HG03558 (cell line): ENCODE results near the gene CUX1.
"Not testable (repeated sequence)": the region's sequence is repeated elsewhere in the genome, so short reads cannot be mapped to it uniquely, and the experiment has no call there.

Source experiments
- ATAC-seq: cut with Tn5 transposase; IDR thresholded peaks from one replicate; pipeline ENCODE4 v1.9.1; 2021; ENCODE audit warnings: moderate number of reproducible peaks; ENCODE audit not compliant: unreplicated experiment; ENCODE audit errors: extremely low read depth

Gene CUX1

DNA sequence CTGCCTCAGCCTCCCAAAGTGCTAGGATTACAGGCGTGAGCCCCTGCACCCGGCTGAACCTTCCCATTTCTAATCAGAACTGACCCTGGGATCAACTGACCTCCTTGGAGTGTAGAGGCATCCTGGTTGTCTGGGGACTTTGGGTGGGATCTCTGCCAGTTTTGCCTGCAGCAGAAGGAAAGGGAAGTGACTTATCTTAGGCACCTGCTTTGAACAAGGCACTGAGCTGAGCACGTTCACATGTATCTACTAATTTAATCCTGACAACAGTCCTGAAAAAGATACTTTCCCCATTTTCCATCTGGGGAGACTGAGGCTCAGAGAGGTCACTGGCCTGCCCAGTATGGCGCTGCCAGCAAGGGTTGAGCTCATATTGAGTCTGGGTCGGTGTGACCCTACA lies 153.4 kb downstream of the CUX1 start:
- no peak for ATAC-seq

DNA sequence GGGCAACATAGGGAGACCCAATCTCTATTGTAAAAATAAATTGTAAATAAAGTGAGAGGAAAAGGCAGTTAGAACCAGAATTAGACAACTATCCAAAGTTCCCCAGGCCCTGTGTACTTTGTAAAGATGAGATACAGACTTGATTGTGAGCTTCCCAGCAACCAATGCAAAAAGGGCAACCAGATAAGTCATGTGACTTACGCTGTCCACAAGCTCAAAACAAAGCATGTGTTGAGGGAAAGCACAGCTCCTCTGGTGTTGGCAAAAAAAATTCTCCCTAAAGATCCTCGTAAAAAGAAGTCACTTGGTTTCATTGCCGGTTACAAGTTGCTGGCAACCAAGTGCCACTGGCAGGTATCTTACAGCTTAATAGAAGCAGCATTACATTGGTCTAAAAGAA lies 154.0 kb downstream of the CUX1 start:
- ATAC-seq, result no peak

DNA sequence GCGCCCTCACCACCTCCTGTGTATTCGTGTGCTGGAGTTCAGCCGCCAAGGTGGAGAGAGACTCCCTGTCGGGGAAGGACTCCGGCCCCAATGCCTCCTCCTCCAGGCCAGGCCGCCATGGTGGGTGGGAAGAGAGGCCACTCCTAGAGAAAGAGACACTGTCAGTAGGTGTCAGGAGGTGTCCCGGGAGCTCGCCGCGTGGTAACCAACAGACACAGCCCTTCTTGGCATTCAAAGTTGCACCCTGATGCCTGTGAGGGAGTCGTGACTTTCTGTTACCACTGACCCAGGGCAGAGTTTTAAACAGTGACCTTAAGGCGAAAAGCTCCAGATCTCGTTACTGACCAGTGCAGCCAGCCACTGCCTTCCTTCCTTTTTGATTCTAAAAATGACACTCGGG lies 155.2 kb downstream of the CUX1 start:
- no peak for ATAC-seq

DNA sequence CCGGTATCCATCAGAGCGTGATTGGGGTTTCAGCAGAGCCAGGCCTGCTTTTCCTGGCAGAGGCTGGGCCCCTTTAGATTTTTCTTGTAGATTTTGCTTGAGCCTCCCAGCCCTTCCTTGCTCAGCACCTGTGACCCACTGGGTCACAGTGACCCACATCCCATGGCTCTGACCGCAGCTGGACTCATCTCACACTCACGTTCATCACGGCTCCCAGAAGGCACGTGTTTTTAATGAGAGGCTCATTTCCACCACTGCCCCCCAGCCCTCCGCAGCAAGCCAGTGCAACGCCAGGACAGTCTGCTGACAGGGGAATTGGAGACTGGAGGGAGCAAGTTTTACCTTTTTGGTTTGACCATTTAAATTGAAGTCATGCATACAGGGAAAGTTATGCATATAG lies 155.7 kb downstream of the CUX1 start:
- no peak for ATAC-seq

DNA sequence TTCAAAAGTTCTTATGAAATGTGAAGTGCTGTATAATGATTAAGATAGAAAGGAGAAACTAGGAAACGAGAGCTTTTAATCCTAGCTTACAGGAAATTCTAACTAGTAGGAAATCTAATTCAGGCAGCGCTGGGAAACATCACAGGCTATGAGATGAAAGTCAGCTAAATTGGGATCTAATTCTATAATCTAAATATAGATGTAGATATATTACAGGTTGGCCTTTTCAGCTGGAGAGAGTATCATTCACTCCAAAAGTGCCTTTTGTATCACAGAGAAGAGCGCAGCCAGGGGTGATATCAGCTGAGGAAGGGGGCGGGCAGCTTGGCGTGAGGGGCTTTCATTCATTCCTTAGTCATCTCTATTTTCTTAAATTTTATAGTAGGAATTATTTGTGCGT lies 157.0 kb downstream of the CUX1 start:
- no peak for ATAC-seq

DNA sequence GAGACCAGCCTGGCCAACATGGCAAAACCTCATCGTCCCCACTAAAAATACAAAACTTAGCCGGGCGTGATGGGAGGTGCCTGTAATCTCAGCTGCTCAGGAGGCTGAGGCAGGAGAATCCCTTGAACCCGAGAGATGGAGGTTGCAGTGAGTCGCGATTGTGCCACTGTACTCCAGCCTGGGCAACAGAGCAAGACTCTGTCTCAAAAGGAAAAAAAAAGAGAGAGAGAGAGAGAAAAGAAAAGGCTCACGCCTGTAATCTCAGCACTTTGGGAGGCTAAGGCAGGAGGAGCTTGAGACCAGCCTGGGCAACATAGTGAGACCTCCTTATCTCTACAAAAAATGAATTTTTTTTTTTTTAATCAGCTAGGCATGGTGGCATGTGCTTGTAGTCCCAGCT lies 157.6 kb downstream of the CUX1 start:
- ATAC-seq, result no peak

DNA sequence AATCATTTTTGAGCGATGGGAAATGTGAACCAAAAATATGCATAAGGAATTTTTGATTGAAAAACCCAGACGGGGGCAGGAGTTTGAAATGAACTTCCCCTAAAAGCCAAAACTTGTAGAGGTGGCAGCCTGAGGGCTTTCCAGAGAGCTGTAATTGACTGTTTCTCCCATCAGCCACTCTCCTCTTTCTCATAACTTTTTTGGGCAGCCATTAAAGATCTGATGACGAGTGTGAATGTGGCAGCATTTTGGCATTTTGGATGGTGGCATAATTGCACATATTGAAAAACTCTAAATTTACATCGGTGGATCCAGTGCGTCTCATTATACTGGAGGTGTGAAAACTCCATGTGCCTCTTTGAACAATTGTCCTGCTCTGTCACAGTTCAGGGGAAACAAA lies 159.0 kb downstream of the CUX1 start:
- no peak for ATAC-seq

DNA sequence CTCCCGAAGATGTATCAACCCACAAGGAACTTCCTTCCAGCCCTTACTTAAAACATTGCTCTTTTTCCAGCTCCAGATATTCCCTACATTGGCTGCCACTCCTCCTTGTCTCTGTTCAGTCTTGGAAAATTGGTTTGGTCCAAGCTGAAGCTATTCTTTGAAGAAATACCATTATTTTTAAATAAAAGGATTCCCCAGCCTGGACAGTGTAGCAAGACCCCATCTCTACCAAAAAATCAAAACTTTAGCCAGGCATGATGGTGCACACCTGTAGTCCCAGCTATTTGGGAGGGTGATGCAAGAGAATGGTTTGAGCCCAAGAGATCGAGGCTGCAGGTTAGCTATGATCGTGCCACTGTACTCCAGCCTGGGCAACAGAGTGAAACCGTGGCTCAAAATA lies 159.8 kb downstream of the CUX1 start:
- no peak for ATAC-seq

DNA sequence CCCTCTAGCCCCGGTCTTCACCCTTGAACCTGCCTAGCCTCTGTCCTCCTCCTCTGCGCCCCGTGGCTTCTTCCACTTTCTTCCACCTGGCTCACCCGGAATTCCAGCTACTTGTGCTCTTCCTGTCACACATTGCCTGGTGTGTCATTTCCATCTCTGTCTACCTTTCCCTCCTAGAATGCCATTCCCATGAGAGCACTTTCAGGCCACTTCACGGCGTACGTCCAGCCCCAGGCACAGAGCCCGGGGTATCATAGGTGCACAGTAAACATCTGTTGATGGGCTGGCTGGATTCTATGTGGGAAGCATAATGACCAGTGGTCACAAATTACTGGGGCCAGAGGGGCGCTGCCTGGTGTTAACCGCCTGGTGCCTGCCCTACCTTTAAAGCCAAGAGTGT lies 161.3 kb downstream of the CUX1 start:
- ATAC-seq, result no peak

DNA sequence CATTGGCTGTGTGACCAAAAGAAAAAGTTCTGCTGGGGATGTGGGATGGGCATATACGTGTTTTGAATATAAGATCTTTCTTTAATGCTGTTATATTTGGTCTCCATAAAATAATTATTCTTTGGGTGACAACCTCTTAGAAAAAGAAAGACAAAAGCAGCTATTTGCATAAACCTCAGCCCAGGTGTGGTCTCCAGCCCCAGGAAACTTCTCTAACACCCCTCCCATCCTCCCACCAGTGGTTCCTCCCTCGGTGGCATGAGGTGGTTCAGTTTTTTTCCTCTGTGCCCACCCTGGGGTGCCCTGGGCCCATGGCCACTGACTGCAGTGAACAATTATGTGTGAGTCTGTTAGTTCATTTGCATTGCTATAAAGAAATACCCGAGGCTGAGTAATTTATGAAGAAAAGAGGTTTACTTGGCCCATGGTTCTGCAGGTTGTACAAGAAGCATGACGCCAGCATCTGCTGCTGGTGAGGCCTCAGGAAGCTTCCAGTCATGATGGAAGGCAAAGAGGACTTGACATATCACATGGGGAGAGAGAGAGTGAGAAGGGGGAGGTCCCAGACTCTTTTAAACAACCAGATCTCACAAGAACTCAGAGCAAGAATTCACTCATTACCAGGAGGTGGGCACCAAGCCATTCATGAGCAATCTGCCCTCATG lies 165.9 kb downstream of the CUX1 start:
- ATAC-seq, result no peak

DNA sequence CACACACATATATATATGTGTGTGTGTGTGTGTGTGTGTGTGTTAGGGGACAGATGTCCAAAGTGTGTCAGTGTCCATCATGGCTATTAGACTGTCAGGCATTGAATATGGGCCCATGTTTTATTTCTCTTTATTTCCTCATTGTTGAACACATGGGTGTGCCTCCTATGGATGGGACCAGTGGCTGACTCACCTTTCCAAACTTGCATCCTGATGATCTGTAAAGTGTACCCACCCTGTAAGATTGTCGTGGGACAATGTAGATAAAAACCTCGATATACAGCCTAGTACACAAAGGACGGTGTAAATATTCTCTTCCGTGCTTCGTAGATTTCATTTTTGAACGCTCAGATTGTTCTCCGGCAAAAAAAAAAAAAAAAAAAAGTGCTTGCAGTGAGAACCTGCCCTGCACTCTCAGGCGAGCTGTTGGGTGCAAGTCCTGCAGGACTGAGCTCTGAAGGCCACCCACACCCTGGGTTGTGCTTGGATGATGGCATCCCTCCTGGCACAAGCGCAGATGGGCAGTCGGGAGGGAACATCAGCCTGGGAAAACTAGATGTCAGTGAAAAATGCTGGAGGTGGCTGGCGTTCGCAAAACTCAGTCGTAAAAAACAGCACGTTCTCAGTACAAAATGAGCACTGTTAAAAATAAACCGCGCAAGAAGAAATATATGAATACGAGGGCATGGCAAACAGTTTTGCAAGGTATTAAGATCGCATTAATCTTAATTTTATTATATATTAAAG lies 166.9 kb downstream of the CUX1 start:
- ATAC-seq, result no peak

DNA sequence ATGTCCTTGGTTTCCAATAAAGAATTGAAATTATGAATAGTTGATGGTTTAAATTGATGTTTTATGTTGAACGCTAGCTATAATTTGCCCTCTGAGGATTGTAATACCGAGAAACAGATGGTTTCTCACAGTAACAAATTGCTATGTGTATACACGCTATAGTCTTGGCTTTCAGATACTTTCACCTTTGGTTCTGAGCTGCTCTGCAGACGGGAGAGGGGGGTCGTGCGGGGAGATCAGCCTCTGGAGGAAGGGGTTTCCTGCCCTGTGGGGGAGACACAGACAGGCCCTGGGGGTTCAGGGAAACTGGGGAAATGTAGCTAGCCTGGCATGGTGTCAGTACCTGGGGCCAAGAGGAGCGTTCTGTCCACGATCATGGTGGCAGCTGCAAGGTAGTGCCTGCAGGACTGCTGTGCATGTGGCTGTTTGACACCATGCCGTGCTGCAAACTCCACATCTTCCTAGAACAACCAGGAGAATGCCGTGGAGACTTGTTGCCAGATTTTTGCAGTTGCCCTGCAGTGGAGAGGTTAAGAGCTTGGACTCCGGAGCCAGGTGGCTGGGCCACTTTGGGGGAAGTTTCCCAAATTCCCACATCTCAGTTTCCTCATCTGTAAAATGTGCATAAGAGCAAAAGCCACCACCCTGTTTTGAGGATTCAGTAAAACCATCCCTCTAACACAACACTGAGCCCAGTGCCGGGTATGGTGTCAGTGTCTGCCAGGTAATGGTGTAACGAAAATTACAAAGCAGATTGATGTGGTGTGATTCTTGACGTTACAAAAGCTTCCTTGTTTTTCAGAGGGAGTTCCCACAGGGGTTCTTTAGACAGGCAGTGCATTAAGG lies 167.9 kb downstream of the CUX1 start:
- no peak for ATAC-seq

DNA sequence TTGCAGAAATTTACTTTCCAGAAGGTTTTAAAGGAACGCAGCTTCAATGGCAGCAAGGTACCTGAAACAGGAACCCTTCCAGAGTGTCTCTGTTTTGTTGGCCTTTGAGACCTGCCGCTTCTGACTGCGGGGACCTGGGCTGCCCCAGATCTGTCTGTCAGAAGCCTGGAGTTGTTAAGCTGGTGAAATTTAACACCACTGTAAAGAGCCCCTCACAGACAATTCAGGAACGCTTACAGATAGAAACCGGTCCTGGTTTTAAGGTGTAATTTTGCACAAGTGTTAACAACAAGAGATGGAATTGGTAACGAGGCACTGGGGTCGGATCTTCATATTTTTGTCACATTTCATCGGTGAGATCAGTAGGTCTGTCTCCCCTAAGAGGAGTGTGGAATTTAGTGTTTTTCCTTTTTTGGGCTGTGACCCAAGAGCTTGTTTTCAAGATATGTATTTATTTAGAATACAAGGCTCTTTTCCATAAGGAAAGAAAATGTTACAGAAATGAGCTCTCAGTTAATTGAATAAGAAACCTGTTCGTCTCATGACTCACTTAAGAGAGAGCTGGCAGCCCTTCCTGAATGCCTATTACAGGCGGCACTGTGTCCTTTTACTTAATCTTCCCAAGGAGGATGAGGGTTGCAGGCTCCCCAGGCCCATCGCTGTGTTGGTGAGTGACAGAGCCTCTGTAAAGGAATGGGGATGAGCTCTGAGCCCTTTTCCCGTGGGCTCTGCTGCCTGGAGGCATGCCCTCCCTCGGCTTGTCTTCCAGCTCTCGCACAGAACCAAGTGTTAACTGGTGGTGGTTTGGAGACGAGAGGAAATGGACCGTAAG lies 168.7 kb downstream of the CUX1 start:
- ATAC-seq, result no peak

DNA sequence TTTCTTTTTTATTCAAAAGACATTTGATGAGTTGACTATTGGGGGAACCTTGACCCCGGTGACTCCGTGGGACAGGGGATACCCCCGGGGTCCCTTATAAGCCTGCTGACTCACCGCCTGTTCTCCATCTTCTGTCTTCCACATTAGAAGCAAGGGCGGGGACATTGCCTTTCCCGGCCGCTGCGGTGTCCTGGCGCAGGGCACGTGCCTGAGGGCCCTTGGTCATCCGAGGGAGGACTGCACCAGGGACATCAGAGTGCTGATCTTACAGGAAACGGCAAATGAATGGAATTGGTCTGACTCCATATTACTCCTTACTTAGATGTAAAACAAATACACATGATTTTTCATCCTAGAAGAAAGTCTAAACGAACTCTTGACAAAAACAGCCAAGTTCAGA lies 170.1 kb downstream of the CUX1 start:
- ATAC-seq, result no peak

DNA sequence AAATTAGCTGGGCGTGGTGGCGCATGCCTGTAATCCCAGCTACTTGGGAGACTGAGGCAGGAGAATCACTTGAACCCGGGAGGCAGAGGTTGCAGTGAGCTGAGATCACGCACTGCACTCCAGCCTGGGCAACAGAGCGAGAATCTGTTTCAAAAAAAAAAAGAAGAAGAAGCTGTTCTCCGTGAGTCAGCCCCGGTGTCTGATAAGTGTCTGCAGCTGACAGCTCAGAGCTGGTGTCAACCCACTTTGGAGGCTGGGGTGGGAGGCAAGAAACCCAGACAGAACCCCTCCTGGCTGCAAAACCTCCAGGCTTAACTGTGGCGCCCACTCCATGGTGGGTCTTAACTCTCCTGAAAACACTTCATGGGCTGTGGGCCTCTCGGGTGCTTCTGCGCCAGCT lies 170.6 kb downstream of the CUX1 start:
- ATAC-seq, result not testable (repeated sequence)

DNA sequence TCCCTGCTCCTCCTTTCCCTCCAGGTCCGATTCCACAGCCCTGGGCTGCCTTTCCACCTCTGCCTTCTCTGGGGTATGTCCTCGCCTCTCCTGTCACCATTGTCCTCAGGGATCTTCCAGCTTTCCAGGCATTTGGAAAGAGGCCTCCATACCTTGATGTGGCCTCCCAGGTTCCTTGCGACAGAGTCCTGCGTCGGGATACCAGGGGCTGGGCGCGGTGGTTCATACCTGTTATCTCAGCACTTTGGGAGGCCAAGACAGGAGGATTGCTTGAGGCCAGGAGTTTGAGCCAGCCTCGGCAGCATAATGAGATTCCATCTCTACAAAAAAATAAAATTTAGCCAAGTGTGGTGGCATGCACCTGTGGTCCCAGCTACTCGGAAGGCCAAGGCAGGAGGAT lies 171.1 kb downstream of the CUX1 start:
- no peak for ATAC-seq

DNA sequence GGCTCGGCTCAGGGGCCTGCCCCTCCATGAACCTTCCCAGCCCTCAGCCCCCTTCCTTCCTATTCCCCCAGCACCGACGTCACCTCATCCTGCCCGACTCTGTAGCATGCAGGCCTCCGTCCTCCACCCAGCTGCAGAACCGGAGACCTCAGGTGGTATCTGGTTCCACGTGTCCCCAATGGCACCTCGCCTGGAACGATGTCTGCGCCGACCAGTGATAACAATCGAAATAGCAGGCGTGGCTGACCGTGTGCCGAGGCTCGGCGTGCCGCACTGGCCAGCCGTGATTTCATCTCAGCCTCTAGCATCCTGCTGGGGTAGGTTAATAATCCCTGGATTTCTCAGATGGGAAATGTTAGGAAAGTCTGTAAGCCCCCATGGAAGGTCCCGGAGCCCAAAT lies 171.7 kb downstream of the CUX1 start:
- no peak for ATAC-seq

DNA sequence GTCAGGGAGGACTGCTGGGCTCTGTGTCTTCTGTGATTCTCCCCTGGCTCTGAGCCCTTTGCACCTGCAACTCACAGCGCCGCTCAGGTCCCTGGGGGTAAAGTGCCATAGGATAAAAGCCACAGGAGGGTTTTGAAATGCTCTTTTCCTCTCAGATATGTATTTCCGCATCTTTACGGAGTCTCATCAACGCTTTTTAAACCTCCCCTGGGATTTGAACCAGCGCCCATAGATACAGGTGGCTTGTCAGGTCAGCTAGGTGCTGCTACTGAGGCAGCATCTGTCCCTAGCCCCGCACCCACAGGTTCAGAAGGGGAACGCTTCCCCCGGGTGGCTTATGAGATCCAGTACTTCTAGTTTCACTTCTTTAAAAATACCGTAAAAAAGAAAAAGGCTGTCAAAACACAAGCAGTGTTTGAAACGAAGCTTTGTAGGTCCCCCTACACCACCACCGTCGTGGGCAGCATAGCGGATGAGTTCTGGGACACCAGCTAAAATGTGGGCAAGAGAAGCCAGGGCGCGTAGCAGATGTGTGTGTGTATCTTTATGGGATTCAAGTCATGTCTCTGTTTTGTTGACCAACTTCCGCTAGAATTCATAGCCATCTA lies 173.5 kb downstream of the CUX1 start:
- no peak for ATAC-seq

DNA sequence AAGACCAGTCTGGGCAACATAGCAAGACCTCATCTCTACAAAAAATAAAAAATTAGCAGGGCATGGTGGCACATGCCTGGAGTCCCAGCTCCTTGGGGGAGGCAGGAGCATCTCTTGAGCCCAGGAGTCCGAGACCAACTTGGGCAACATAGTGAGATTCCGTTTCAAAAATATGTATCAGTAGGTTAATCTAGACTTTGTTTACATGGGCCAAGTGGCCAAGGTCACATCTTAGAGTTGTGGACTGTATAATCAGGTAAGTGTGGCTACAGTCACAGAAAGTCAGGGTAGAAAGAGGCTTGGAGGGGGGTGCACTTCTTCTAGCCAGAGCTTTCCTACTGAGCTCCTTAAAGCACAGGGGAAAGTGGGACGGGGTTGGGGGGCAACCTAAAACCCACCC lies 174.4 kb downstream of the CUX1 start:
- ATAC-seq, result no peak

DNA sequence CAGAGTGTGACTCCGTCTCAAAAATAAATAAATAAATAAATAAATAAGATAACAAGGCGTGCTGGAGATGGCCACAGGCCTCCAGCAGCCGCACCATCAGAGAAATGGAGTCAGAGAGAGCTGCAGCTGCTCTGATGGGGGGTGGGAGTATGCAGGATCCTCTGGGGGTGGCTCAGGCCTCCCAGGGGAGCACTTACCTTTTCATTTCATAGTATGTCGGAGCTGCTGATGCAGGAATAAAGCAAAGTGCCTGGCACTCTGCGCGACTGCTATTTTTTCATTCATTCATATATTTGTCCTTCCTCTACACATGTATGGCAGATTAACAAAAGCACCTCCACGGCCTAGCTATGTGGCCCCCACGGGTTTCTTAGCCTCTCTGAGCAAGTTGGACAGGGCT lies 175.9 kb downstream of the CUX1 start:
- ATAC-seq, result no peak
